K562 treated with DMSO at 1 percent for 12 hours (cell line): Measurements from ENCODE around the gene DESI2. TPM values are rescaled to one million over a fixed set of nuclear protein-coding genes. Genes with fewer than 3 reads are reported as not detected.

Experiments
- total RNA-seq: library from RNA; unstranded; fragments of 300-600 nt; gene quantifications from 2 replicates; pipeline ENCODE4 v1.2.3, GENCODE V29; 2022; ENCODE audit not compliant: insufficient read depth

The DESI2 gene
- 8.5 and 31.6 TPM in 2 replicates for total RNA-seq

DNA sequence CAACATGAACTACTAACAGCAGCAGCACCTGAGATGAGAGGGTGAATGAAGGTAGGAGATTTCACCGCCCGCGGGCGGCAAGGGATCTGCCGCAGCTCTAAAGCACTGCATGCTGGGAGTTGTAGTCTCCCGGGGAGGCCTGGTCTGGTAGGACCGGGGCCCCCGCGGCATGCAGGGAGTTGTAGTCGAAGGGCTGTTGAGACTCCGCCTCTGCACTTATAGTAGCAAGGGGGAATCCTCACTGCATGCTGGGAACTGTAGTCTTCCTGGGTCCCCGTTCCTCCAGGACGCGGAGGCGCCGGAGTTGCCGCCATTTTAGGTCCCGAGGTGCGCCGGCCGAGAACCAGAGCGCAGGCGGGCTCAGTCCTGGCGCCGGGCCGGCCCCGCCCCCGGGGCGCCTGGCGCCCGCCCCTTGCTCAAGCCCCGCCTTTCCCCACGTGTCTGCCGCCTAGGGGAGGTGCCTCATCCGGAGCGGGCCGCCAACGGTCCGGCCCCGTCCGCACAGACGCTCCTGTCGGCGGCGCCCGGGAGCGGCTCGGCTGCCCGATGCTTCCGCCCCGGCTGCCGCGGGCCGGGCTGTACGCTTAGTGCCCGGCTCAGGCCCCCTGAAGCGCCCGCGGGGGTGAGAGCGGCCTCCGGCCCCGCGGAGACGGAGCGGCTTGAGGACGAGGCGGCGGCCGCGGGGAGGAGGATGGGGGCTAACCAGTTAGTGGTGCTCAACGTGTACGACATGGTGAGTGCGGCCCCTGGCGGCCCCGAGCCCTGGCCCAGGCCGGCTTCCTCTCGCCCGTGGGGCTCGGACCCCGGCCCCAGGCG lies at the start of gene DESI2:
Gene DESI2 (plus strand): TSS at position 504 of the 816 bp plus-strand sequence. CDS start 188 bp downstream, at position 692.

Other genes with a start within 250 kb of the DESI2 start
- gene ADSS2, start 201.2 kb upstream of the DESI2 start, total RNA-seq, result 9.5 and 21.4 TPM in 2 replicates
- not detected in 2 replicates for gene CATSPERE, start 191.9 kb upstream of the DESI2 start, total RNA-seq
- gene COX20, start 182.5 kb downstream of the DESI2 start, total RNA-seq, result 13.9 and 25.8 TPM in 2 replicates
- 88.3 and 193 TPM in 2 replicates for gene HNRNPU, start 211.4 kb downstream of the DESI2 start, total RNA-seq